Activated CD8-positive, alpha-beta memory T cell treated with anti-CD3 and anti-CD28 coated beads, Interleukin-2, amount 50 U/mL, for 24 hours (primary cell): ENCODE measurements around the gene ITPKB.

Experiments used
- DNase-seq: peaks from one replicate; pipeline ENCODE4 v3.0.0-alpha.2; 2020; ENCODE audit errors: extremely low read depth

ITPKB gene

DNA sequence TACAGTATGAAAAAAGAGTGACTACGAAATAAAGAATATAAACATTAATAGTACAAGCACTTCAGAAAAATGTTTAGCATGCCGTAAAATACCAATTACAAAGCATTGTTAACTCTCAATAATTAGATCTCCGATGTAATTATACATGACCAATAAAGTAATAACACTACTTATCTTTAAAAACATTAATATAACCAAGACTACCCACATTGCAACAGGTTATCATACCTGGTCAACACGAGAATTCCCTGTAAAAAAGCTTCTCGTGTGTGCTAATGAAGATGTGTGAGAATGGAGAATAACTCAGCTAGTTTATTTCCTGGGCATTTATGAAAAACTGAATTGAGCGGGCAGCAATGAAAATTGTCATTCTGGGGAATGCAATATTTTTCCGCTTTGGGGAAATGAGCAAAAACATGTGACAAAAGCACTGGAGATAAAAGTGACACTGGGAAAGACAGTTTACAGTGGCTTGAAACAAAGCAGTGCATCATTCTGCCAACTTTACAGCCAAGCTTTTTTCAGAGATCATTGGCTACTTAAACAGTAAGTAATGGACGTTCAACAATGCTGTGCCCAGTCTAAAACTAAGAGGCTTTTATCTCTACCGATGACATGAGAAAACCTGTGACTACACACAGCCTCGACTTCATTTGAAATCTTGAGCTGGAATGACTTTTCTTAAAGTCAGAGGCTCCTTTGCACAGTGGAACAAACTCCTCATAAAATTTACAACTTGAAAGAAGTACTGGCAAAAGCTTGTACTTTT lies 34.7 kb downstream of the ITPKB start:
- no peak for DNase-seq

DNA sequence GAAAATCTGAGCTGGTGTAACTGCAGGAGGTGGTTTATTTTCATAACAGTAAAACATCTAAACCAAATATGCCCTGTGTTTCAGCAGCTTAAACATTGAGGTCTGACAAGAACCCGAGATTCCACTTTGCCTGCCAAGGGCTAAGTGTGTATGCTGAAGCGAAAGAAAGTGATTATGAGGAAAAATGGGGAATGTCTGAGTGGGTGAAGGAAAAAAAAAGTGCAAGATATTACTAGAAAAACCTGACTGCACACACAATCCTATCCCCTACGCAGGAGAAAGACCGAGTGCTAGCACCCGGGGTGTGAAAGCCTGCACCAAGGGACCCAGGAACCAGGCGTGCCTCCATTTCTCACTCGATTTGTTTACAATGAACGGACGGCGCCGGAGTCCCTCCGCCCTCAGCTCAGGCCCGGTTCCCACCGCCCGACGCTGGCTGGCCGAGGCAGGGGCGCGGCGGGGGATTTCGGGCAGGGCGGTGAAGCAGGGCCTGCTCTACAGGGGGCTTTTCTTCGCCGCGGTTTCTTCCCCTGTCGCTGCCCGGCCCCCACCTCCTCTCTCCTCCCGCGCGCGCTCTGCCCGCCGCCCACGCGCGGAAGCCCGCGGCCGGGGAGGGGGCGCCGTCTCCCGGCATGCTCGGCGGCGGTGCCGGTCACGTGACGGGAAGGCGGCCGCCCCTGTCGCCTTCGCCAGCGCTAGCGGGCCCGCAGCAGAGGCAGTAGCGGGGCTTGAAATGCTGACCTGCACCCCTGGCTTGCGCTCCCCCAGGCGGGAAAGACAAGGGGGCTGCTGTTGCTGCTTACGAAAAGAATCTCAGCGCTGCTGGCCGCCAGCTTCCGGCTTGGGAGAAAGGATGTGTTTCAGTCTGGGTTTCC lies 35.9 kb downstream of the ITPKB start:
- DNase-seq: peak; percentile 51

DNA sequence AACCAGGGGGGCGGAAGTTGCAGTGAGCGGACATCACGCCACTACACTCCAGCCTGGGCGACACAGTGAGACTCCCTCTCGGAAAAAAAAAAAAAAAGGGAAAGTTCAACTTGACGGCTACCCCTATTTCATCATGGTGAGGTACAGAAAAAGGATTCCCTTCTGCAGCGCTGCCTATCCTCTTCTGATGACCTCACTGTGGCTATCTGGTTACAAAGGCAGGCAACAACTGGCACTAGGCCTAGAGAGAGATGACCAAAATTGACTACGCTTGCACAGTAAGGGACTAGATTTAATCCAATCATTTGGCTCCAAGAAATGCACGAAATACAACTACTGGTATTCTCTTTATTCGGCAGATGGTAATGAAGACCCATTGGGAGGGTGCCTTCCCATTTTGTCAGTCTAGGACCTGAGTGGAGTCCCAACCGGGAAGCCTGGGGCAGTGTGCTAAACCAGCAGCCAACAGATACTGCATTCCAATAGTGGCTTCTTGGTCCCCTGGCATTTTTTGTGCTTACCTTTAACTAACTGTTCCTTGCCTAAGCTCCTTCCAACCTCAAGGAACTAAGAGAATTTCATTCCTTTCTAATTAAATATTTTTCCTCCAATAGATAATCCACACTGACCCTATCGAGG lies 36.6 kb downstream of the ITPKB start:
- DNase-seq: no peak

DNA sequence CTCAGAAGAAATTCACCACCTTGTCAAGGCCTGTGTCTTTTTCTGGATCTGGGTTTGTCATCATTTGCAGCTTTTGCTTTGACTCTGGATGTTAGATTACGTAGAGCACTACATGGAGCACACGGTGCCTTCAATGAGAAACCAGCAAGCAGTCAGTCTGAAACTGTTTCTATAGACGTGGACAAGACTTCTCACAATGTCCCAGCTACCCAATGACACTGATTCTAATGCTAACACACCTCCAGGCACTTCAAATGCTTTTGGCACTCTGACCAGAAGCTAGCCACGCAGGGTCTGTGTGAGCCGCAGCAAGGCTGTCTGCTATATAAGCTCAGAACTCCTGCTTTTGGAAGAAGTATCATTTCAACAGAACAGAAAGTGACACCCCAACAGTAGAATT lies 38.2 kb downstream of the ITPKB start:
- DNase-seq: no peak

DNA sequence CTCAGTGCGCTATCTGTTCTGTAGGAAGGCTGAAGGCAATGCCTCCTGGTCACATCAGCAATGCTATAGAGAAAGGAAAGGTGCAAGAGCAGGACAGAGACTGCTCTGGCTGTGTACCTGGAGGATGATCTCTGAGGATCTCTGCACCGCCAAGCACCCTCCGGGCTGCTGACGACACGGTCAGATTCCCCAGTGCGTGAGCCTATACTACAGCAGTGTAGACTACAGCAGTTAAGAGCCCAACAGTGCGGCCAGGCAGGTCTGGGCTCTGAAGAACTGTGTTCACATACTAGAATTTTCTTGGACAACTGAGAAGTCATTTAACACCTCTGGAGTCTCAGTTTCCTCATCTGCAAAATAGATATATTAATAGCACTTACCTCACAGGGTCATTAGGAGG lies 39.9 kb downstream of the ITPKB start:
- DNase-seq: no peak

DNA sequence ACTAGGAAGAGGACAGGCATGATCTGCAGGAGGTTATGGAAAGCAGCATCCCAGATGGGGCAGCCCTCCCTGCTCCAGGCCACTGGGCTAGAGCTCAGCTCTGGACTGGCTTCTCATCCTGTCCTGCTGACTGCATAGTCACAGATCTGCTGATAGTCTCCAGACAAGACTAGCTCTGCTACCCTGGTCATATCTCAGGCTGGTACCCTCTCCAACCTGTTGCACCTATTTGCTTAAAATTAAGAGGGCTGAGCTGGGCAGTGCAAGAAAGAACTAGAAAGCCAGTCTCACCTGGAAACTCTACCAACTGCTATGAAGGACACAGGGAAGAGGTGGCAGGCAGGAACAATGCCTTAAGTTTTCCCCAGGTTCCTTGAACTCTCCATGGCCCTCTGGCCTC lies 40.4 kb downstream of the ITPKB start:
- no peak for DNase-seq

DNA sequence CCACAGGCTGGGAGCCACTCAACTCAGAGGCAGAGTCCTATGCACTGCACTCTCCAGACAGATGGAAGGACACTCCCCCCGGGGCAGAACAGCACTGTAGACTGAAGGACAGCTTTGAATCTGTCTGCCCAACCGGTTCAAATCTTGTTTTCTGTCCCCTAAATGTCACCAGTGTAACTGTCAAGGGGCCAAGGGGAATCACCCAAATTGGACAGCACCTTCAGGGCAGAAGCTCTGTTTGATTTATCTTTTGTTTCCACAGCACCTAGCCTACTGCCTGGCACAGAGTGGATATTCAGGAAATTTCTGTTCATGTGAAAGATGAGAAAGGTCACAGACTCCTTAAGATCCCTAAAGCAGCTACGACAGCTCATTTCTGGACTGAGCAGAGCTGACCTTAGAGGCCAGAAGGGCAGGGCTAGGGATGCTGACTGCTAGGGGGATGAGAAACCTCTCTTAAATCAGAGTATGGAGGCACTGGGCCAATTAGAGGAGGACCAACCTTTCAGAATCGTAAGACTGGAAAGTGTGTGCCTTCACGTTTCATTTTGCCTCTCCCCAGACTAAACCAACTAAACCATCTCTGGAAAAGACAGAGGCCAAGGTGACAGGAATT lies 41.0 kb downstream of the ITPKB start:
- no peak for DNase-seq

DNA sequence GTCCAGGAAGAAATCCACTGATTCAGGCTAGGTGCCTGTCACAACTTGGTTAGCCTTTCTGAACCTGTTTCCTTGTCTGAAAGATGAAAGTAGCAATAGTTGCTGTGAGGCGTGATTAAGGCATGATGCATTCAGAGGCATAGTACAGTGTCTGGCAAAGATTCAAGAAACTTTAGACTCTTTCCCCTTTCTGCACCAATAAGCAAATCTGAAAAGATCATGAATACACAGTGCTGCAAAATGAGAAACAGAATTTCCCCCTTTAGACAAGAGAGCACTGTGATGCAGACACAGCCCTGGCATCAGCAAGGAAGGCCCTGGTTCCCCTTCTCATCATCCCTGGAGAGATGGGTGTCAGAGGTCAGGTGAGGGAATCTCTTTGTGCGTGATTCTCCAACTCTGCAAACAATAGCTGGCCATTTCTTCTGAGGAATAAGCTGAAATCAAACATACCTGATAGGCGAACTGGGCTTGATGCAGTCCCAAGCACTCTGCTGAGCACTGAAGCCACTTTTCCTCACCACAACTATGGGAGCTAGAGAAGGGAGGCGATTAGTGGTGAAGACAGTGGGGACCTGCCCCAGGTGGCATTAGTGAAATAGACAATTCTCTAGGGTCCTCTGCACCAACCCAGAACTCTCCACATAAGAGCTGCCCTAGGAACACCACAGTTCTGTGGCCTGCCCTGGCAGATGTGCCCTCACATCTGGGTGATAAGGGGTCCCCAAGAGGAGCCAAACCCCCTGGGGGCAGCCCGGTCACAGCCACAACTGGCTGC lies 41.7 kb downstream of the ITPKB start:
- no peak for DNase-seq

DNA sequence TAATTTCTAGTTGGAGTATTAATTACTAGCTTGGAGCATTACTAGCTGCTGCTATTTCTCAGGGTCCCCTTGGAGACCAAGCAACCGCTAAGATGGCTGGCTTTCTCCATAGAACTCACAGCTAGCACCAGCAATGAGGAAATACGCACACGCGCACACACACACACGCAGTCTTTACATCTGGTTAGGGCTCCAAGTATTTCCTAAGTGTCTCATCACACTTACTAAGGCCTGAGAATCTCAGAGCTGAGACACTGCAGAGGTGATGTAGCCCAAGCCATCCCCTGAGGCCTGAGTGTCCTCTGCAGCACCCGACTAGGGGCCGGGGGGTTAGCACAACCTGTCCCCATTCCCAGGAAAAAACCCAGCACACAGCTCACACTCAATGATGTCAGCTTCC lies 42.5 kb downstream of the ITPKB start:
- DNase-seq: no peak

DNA sequence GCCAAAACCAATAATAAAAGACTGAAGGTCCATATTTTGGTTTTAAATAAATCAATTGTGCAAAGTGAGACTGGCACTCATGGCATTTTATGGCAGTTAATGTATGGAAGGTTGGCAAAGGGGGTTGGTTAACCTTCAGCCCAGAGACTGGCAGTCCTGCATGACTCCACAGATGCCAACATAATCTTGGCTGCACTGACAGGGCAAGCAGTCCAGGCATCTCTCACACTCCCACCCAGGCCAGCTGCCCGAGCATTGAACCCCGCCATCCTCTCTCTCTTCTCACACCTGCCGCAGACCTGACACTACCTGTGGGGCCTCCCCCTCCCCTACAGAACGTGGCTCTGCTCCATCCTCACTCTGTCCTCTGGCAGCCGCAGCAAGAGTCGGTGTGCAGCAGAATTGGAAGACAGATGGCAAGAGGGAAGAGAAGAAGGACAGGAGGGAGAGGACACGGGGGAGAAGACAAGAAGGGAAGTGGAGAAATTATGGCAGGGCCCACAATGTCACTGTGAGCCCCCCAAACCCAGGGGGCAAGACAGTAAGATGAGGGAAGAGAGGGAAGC lies 43.7 kb downstream of the ITPKB start:
- no peak for DNase-seq

DNA sequence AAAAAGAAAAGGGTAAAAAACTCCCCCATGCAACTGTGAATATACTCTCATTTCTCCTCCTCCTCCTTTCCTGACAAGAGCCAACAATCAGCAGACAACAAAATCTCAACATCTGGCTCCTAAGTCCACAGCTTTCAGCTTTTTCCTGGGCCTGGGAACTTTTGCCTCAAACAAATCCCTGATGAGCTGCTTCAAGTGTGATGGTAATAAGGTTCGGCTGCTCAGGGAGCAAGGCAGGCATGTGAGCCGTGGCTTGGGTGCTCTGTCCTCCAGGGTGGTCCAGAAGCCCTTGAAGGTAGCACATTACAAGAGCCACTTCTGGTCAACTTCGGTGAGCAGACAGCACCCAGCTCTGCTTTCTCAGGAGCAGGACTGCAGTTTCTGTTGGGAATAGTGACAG lies 46.3 kb downstream of the ITPKB start:
- DNase-seq: no peak

DNA sequence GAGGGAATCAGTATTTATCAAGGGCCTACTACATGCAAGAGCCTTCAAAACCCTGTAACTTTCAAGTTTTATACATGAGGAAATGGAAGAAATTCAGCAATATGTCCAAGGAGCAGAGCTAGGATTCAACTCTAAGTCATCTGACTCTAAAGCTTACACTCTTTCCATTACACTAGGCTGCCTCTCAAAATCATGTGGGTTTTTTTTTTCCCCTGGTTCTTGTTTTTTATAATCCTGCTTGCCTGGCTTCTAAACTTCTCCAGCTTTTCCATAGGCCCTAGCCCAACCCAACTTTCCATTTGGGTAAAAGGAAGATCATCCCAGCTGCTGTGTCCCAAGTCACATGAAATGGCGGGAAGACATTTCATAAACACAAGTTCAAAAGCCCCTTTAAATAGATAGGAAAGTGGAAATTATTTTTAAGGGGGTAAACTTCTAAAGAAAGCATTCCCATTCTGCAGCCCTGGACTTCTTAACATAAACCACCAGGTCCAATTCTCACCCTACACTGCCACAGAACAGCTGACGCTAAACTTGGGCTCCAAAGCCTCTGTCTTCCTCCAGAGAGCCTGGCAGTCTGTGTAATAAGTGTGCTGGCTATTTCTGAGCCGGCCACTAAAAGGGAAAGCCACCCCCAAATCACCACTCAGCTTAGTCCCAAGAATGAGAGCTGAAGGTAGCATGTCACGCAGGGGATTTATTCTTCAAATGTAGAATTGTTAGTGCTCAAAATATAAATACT lies 46.9 kb downstream of the ITPKB start:
- no peak for DNase-seq

DNA sequence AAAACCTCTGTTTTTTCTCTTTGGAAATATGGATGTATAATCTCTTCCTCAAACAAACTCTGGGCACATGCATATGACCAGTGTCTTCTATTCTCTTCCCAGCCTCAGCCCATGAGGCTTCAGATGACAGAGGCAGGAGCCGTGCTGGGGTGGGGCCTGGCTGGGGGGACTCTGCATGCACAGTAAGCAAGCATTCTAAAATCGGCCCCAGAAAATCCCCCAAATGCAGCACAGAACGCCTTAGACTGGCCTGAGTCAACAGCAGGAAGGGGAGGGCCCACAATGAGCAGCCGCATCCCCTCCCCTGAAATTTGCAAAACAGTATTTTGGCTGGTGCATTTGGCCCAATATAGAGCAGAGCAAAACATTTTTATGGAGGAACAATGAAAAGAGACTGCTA lies 47.8 kb downstream of the ITPKB start:
- no peak for DNase-seq

DNA sequence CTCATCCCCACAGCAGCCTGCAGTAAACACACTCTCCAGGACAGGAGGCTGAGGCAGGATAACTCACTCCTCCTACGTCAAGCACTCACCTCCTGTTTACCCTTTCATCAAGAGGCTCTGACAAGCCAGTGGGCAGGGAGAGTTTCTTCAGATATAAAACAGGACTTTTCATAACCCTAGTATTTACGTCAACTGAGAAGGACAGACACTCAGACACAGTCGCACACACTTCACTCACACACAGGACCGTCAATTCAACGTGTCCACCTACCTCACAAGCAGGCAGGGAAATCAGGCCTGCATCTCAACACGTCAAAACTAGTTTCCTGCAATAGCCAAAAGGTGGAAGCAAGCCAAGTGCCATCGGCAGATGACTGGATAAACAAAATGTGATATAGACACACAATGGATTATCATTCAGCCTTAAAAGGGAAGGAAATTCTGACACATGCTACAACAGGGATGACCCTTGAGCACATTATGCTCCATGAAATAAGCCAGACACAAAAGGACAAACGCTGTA lies 48.6 kb downstream of the ITPKB start:
- no peak for DNase-seq

DNA sequence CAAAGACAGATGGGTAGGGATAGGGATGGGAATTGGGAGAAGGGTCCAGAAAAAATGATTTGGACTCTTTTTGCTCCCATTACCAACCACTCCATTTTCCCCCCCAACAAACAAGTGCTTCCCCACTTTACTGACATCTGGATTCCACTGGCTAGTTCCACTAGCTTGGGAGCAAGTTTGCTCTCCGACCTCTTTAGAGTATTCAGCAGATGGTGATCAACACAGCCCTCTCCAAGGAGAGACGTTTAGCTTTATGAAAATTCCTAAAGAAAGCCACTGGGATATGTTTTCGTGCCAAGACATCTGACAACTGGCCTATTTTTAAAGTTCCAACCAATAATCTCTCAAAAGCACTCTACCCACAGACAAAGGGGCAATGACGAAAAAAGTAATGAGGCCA lies 50.3 kb downstream of the ITPKB start:
- no peak for DNase-seq

DNA sequence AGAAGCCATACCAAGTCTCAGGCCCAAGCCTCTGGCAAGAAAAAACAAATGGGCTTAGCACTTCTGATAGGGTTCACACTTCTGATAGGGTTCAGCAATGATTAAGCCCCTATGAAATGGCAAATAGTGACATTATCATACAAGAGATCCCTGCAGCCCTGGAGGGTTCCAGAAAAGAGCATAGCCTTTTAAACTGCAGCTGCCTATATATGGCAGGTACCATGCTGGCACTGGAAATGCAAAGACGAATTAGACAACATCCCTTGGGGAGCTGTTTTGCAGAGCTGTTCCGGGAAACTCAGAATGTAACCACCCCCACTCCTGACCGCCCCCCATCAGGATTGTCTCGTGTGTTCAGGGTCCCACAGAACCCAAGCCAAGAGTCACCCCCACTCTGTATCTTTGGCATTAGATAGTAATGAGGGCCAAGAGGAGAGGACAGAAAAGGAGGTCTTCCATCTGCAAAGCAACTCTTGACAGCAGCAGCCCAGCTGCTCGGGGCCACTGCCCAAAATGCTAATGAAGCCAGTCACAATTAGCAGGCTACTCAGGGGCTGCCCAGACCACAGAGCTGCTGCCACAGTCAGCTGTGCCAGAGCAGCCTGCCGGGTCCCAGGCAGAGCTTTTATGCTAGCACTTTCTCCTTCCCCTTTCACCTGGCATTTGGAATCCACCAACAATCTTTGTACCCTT lies 50.9 kb downstream of the ITPKB start:
- DNase-seq: no peak

DNA sequence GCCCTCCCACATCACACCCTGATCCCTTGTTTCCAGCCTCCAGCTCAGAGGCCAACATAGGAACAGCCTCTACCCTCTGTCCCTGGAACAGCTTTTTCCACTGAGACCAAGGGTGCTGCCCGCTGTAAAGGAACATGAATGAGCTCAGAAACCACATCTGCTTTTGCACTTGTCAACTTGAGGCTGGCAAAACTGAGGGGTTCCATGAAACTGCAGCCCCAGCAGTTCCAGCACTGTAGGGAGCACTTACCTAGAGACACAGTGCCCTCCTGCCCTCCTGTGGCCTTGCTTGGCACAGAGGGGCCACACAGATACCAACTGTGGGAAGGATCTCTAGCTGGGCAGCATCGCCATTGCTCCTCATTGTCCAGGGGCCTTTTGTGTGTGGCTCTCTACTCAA lies 51.7 kb downstream of the ITPKB start:
- DNase-seq: no peak

DNA sequence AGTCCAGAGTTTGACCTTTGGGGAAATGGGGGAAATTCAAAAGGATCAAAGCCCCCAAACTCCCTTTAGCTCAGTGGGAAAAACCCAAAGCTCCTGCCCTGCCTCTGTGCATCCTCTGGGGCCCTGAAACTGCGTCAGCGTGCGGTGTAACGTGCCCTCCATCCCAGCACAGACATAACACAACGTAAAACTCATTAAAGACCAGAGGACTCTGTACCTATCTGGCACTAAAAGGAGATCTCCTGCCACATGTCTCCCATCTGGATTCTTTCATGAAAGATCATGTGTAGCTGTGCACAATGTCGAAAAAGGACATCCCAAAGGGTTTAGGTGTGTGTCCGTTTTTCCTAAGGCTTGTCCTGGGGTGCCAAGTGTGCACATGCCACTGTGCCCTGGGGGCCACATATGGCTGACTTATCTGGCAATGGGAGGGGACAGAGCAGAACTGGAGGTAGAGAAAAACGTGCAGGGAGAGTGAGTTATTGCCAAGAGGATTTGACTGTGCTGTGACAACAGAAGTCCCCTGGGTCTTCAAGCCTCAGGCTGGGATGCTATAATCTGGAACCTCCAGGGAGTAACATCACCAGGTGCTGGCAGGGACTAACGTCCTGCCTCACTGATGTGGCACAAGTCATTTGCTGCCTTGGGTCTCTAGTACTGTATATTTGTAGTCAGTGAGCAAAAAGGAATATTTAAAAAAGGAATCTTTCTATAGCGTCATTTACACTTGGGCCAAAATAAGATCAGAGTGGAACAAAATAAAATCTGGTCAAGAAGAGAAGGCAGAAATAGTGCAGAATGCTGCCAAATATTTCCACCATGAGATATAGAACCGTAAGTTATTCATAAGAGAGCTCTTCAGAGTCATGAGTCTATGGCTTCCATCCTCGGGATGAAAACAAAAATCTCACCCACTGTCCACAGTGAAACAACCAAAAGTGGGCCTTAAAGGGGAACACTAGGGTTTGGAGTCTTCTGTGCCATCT lies 52.3 kb downstream of the ITPKB start:
- no peak for DNase-seq
